IPS-11a (cell line): ENCODE measurements around the gene PTPRA.
"Not testable (repeated sequence)": the region's sequence is repeated elsewhere in the genome, so short reads cannot be mapped to it uniquely, and the experiment has no call there.

Source experiments
- H3K4me3 ChIP-seq: one replicate; pipeline ENCODE4 v1.5.1; 2013; ENCODE audit warnings: low read depth, low read length, control low read depth

PTPRA gene, protein sequence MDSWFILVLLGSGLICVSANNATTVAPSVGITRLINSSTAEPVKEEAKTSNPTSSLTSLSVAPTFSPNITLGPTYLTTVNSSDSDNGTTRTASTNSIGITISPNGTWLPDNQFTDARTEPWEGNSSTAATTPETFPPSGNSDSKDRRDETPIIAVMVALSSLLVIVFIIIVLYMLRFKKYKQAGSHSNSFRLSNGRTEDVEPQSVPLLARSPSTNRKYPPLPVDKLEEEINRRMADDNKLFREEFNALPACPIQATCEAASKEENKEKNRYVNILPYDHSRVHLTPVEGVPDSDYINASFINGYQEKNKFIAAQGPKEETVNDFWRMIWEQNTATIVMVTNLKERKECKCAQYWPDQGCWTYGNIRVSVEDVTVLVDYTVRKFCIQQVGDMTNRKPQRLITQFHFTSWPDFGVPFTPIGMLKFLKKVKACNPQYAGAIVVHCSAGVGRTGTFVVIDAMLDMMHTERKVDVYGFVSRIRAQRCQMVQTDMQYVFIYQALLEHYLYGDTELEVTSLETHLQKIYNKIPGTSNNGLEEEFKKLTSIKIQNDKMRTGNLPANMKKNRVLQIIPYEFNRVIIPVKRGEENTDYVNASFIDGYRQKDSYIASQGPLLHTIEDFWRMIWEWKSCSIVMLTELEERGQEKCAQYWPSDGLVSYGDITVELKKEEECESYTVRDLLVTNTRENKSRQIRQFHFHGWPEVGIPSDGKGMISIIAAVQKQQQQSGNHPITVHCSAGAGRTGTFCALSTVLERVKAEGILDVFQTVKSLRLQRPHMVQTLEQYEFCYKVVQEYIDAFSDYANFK

DNA sequence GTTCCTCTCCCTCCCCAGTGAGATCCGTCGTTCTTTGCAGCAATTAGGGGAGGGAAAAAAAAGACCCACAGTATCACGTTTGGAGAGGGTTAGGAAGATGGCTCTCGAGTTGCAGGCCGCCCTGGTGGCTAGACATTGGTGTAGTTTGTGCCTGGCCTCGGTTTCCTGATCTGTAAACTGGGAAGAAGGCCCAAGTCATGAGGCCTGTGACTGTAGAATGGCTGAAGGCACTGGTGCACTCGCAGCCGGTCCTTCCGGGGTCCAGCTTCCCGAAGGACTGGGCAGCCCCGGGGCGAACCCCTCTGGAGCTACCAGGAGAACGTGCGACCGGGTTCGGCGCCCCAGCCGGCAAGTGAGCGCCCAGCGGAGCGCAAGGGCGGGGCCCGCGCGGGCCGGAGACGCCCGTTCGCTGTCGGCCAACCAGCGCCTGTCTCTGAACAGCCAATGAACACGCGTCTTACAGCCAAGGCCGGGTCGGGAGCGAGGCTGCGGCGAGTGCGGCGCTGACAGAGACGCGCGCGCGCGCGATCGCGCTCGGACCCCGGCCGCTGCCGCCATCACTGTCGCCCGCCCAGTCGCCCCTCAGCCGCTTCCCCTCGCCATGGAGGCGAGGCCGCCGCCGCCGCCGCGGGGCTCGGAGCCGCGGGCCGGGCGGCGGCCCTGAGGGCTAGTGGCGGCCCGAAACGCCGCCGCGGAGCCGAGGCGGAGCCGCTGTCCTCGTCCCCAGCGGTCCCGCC lies at the start of gene PTPRA:
Gene PTPRA, plus strand, starts transcription at position 472 of the 737 bp plus-strand sequence. CDS start 90,797 bp downstream, outside the sequence.
- peak within 1 kb of the TSS; percentile 86 for H3K4me3 ChIP-seq

DNA sequence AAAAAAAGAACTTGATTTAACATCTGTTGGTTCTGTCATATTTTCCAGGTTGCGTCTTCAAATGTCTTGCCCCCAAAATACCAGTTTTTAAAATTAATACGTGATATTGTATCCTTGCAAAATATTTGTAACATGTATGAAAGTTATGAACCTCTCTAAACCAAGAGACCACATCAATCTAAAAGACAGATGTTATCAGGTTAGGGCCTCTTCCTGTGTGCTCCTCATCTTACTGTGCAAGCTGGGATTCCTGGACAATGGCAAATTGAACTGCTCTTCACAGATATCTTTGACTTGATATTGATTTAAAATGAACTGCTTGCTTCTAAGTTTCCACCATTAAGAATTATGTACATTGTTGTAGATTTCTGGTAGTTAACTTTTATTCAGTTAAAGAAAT lies 47.5 kb upstream of the PTPRA start:
- H3K4me3 ChIP-seq, result no peak overlapping the region

- H3K4me3 ChIP-seq, result no peak overlapping the region
Observed at GRCh38 chr20:2826655-2827054, 46.6 kb upstream of the PTPRA start.

DNA sequence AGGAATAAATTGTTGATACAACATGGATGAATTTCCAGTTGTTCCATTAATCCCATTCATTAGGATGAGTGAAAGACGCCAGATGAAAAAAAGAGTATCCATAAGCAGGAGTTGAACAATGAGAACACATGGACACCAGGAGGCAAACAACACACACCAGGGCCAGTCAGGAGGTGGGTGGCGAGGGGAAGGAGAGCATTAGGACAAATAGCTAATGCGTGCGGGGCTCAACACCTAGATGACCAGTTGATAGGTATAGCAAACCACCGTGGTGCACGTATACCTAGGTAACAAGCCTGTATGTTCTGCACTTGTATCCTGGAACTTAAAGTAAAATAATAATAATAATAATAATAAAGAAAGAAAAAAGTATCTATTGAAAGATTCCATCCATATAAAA lies 43.9 kb upstream of the PTPRA start:
- H3K4me3 ChIP-seq, result no peak overlapping the region

DNA sequence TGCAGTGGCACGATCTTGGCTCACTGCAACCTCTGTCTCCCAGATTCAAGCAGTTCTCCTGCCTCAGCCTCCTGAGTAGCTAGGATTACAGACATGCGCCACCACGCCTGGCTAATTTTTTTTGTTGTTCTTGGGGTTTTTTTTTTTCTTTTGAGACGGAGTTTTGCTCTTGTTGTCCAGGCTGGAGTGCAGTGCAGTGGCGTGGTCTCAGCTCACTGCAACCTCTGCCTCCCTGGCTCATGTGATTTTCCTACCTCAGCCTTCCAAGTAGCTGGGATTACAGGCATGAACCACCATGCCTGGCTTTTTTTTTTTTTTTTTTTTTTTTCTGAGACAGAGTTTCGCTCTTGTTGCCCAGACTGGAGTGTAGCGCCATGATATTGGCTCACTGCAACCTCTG lies 42.1 kb upstream of the PTPRA start:
- not testable (repeated sequence) for H3K4me3 ChIP-seq

- H3K4me3 ChIP-seq, result no peak overlapping the region
Observed at GRCh38 chr20:2833761-2834160, 39.5 kb upstream of the PTPRA start.

DNA sequence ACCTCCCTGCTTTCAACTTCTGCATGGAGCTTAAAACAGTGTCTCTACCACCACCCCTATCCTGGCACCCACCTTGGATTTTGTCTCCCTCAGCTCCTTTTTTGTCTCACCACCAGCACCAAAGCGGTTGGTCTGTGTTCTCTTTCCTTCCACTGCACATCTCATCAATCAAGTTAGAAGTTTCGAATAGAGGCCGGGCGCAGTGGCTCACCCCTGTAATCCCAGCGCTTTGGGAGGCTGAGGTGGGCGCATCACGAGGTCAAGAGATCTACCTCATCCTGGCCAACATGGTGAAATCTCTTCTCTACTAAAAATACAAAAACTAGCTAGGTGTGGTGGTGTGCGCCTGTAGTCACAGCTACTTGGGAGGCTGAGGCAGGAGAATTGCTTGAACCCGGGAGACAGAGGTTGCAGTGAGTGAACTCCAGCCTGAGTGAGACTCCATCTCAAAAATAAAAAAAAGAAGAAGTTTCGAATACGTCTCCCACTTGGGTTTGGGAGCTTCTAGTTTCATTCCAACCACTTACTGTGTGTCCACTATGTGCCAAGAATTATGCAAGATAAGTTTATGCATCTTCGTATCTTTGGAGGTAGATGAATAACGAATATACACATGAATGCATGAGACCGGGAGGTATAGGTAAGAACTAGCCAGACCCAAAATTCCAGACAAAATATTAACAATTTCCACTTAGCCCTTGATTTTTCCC lies 38.7 kb upstream of the PTPRA start:
- H3K4me3 ChIP-seq, result no peak overlapping the region

DNA sequence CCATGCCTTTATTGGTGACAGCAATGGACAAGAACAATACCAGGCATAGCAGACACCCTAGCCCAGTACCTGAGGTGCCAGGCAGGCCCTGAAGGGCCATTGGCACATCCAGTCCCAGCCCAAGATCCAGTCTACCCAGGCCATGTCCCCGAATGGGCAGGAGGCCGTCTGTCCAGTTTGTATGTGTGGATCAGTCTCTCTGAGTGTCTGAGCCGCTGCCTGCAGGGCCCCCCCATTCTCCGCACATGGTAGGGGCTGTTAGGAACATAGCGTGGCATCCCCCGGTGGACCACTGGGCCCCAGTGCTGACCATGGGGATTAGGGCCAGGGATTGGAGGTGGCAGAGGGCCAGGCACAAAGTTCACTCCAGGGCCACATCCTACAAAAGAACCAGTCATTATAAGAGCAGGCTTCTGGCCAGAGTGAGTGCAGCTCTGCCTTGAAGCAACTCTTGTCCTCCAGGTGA lies 37.9 kb upstream of the PTPRA start:
- no peak overlapping the region for H3K4me3 ChIP-seq

- no peak overlapping the region for H3K4me3 ChIP-seq
Observed at GRCh38 chr20:2836035-2836434, 37.2 kb upstream of the PTPRA start.

DNA sequence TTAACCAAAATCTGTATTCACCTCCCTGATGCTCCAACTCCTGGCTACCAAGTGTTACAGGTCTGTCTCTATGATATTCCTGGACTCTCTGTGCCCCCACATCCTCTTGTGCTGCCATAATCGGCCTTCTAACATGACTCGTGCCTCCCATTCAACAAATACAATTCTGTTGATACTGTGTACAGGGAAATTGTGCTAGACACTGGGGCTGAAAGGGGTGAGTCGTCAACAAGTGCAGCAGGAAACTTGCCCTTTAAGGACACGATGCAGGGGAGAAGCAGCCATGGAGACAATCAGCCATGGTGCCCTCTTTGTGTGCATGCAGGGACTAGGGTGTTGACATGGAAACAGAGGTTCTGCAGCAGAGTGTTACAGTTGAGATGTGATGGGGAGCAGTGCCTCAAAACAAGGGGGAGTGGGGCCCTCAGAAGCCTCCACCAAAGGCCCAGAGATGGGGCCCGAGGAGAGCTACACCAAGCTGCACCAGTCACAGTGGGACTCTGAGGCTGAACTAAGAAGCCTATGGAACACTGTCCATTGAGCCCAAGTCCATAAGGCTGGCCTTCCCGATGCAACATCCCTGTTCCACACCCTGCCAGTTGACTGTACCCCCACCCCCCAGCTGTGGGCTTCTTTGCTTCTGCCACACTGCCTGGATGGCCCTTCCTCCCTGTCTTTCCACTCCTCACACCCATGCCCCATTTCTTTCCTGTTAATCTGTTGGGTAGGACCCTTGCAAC lies 35.9 kb upstream of the PTPRA start:
- H3K4me3 ChIP-seq, result no peak overlapping the region

- H3K4me3 ChIP-seq, result no peak overlapping the region
Observed at GRCh38 chr20:2838170-2838797, 35.0 kb upstream of the PTPRA start.

DNA sequence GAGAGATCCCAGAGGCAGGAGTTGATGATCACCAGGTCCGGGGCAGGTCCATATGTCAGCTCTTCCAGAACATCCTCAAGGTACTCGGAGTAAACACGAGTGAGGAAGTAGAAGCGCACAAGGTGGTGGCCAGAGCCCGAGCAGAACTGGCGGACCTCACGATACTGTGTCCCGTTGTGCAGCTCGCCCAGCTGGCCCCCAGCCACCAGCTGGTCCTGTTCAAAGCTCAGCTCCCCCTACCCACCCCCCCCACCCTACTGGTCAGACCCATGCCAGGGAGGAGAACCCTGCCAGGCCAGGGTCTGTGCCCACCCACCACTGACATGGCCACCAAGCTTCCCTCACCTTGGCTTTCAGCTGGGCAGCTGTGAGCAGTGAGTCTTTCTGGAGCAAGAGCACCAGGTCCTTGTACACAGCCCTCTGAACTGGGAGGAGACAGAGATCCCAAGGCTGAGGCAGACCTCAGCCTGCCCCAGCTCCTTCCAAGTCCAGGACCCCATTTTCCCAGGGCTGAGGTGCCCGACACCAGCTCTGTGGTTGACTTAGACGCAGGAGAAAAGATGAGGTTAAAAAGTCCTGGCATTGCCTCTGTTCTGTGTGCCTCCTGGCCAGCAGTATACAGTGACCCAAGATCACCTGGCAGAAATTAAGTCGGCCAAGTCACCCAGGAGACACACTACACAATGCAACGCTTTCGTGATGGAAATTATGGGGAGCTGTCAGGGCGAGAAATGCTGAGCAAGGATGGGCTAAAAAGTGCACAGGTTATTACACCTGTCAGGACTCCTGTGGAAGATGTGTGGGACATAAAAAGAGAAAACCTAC lies 34.2 kb upstream of the PTPRA start:
- no peak overlapping the region for H3K4me3 ChIP-seq

- no peak overlapping the region for H3K4me3 ChIP-seq
Observed at GRCh38 chr20:2839732-2840137, 33.5 kb upstream of the PTPRA start.

- peak within 1 kb of the TSS; percentile 72 for H3K4me3 ChIP-seq
Observed at GRCh38 chr20:2840138-2840966, 32.9 kb upstream of the PTPRA start, which contains the start of the genes PCED1A and VPS16. Gene PCED1A (minus strand): TSS chr20:2840655. CDS start chr20:2839912, 743 bp downstream. Gene VPS16 (plus strand): TSS chr20:2840745. CDS start chr20:2840775, 30 bp downstream.

- peak overlapping the region; percentile 72 for H3K4me3 ChIP-seq
Observed at GRCh38 chr20:2840967-2841531, 32.2 kb upstream of the PTPRA start.

GRCh38 chr20:2845607-2846006 lies 27.7 kb upstream of the PTPRA start:
- no peak overlapping the region for H3K4me3 ChIP-seq

DNA sequence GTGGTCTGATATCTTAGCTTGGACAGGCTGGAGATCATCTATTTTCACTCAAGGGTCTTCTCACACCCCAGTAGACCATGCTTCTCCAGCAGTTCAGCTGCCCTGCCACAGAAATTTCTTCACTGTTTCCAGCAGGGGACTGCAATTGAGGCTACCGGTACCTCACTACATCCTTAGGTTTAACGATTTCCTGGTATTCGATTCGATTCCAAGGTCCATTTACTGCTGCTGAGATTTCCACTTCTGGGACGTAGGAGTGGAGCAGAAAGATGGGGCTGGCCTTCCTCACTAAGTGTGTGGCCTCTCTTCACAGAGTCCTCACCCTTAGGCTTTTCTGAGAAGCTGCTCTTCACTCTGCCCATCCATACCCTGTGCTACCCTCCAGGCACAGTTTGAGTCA lies 26.6 kb upstream of the PTPRA start:
- no peak overlapping the region for H3K4me3 ChIP-seq
